NCI-H2029 treated with DMSO at 0.1 percent for 48 hours (cell line): ENCODE data around the gene EXOG.

Source experiments
- DNase-seq: peaks from one replicate; lab custom pipeline; 2025; lab: John Stamatoyannopoulos, UW

Gene EXOG

DNA sequence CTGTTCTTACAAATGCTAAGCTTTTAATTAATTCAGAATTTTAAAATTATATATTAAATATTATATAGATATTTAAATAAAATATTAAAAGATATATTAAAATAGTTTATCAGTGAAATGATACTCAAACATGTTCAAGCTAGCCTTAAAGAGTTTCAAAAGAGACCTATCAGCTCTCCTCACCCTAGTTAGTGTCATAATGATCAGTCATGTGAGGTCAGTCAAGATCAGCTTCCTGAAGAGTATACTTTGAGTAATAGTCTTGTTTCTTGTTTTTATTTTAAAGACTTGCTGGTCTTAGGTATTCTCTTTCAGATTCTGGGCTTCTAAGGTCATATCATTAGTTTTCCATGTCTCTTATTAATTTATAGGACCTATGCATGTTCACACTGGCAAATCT lies 14.5 kb downstream of the EXOG start:
- DNase-seq: no peak

- no peak for DNase-seq
Measured at GRCh38 chr3:38511546-38511945, 15.4 kb downstream of the EXOG start.

GRCh38 chr3:38515367-38515766 lies 19.2 kb downstream of the EXOG start:
- DNase-seq: no peak

GRCh38 chr3:38516669-38517068 lies 20.5 kb downstream of the EXOG start:
- DNase-seq: no peak

GRCh38 chr3:38519000-38519399 lies 22.9 kb downstream of the EXOG start:
- DNase-seq: no peak

GRCh38 chr3:38519651-38520050 lies 23.5 kb downstream of the EXOG start:
- no peak for DNase-seq

DNA sequence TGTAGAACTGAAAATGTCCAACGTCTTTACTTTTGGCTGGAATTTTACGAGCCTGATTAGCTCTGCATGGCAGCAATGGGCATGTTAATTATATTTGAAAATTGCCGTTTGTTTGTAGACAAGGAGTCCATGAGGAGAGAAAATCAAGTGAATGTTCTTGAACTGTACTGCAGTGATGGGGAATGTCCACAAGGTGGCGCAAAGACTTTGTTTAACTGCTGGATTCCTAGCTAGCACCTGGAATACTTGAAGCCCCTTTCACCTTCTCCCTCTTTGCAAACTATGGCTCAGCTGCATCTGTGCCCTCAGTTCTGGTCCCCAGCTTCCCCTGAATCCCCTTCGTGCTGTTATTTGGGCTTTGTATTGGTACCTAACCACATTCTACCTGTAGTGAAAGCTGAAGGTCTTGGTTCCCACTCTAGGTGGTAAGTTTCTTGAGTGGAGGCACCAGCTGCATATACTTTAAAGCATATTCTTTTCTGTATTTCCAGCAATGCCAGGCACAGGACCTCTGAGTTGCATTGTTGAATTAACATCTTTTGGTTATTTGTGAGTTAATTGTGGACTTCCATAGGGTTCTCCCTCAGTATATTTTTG lies 25.3 kb downstream of the EXOG start:
- peak; percentile 73 for DNase-seq

DNA sequence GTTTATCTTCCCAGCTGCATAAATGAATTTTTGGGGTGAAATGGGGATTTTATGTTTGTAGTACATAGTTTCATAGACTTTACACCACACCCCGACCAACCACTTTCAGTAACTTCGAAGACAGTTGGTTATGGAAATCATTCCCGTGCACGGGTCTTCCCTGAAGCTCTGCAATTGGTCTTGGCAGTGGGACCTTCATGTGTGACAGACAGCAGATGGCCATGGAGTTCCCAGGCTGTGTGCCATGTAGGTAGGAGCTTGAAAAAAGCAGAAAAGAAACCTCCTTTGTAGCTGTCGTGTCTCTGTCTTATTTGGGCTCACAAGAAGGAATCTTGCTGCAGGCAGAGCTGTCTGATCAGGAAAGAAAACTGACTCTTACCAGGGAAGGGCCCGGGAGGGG lies 25.9 kb downstream of the EXOG start:
- no peak for DNase-seq

GRCh38 chr3:38524141-38524739 lies 28.1 kb downstream of the EXOG start:
- no peak for DNase-seq

GRCh38 chr3:38526792-38527191 lies 30.7 kb downstream of the EXOG start:
- no peak for DNase-seq

- no peak for DNase-seq
Measured at GRCh38 chr3:38528457-38528856, 32.3 kb downstream of the EXOG start.

DNA sequence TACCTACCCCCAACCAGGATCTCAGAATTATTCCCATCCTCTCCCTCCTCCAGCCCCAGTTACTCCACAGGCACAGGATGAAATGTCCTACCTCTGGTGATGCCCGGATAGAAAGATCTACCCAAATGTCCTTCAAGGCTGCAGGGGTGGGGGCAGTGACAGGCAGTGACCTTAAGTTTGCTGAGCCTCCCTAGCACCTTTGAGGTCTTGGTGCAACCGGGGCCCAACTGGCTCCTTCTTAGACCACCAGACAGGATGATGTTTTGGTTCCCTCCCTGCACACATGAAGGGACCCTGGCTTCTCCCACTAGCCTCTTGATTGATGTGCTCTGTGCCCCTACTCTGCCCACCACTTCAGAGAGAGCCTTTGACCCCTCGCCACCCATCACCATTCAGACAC lies 36.4 kb downstream of the EXOG start:
- no peak for DNase-seq

GRCh38 chr3:38533285-38533976 lies 37.3 kb downstream of the EXOG start:
- no peak for DNase-seq

- no peak for DNase-seq
Measured at GRCh38 chr3:38534180-38534579, 38.0 kb downstream of the EXOG start.

GRCh38 chr3:38534604-38535003 lies 38.5 kb downstream of the EXOG start:
- DNase-seq: no peak

GRCh38 chr3:38536671-38537070 lies 40.5 kb downstream of the EXOG start:
- no peak for DNase-seq

GRCh38 chr3:38538773-38539353 lies 42.7 kb downstream of the EXOG start:
- DNase-seq: no peak

- DNase-seq: no peak
Measured at GRCh38 chr3:38541806-38542205, 45.7 kb downstream of the EXOG start.

DNA sequence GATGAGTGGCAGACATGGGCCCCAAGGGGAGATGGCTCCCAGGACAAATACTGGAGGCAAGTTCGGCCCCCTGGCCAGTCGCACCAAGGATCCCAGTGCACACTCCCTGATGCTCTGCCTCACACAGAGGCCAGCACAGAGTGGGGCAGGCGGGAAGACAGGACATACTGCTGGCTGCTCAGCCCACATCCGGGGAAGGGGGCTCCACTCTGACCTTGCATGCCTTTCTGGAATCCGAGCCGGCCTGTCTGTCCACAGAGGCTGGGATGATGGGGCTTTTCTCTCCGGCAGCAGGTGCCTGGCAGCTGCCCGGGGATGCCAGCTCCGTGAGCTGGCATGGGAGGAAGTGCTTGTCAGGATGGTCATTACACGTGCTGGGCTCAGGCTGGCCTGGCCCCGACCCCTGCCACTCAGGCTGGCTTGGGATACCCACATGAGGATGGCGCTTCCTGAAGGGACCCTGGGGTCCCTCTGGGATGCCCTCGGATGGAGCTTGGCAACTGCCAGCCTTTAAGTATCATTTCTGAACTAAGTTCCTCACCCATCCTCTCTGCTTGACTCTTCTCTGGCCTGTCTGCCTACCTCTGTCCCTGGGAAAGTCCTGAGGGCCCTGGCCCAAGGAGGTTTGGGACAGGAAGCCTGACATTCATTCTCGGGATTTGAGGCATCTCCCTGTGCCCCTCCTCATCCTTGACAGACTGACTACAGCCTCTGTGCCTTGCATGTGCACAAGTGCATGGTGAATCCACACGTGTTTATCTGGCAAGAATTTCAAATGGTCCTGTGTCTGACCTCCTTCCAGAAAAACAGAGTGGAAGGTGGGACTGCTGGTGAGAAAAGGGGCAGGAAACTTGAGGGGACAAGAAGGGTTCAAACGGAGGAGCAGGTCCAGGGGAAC lies 46.5 kb downstream of the EXOG start:
- no peak for DNase-seq

GRCh38 chr3:38543586-38543985 lies 47.4 kb downstream of the EXOG start:
- DNase-seq: no peak

DNA sequence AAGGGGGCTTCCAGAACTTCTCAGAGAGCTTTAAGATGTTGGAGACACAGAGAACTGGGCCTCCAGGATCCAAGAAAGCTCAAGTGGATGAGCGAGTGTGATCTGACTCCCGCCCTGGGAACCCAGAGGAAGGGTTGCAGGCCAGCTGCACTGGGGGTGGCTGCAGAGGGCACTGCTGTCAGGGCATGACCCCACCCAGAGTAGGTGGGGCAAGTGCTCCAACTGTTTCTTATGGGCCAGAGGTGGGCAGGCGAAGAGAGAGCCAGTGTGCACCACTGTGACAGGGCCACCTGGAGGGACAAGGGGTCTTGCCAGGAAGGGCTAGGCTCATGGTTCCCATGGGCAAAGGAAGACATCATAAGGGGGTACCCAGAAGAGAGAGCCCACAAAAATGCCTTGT lies 48.8 kb downstream of the EXOG start:
- no peak for DNase-seq

GRCh38 chr3:38545550-38545949 lies 49.4 kb downstream of the EXOG start:
- DNase-seq: no peak
